Suprapubic skin (tissue), 2 donors: ENCODE results near the gene RAF1.

Experiments
- EP300 ChIP-seq: sonication (generic); formaldehyde crosslinking; IDR thresholded peaks from one replicate; pipeline ENCODE4 v1.6.1; 2017; ENCODE audit warnings: antibody characterized with exemption
- POLR2A ChIP-seq, 2 donors: fragments of 450-650 bp; IDR thresholded peaks; one replicate each; pipeline ENCODE4 v1.6.1; 2017; ENCODE audit warnings: antibody characterized with exemption in 2 of 2, mild to moderate bottlenecking in 2 of 2, moderate library complexity in 2 of 2

GRCh38 chr3:12638105-12638504, 25.8 kb downstream of the RAF1 start:
- TF ChIP-seq EP300 (no peak), POLR2A (IDR thresholded peaks at IDR 0.05) (no peak)
